ENCODE results near the gene PTPRT.

The PTPRT gene

DNA sequence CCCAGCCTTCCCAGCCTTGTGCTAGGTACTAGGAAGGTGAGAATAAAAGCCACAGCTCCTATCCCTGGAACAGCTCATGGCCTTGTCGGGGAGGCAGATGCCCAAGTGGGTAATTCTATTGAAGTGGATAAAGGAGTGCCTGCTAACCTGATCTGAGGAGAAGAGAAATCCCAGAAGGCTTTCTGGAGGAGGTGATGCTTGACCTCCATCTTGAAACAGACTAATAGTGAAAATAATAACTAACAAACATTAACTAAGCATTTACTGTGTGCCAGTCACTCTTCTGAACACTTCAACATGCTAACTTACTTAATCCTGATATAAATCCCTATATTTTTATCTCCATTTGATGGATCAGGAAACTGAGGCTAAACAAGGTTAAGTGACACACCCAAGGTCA is 1078.4 kb downstream of the PTPRT start:
- TF ChIP-seq CTCF (IDR thresholded peaks at IDR 0.05; ENCODE audit: extremely low read depth, insufficient read depth, missing control alignments), result no peak
- in situ Hi-C loops (cut with MboI; ENCODE audit: low pct_unique_long_range_greater_than_20kb, low sequenced_read_pairs, unreplicated experiment), result no loop called here
- DNase-seq (ENCODE audit: low spot score), result no peak

GRCh38 chr20:42110301-42110700 is 1079.4 kb downstream of the PTPRT start:
- in situ Hi-C loops (cut with MboI; ENCODE audit: low pct_unique_long_range_greater_than_20kb, low sequenced_read_pairs, unreplicated experiment), result no loop called here
- TF ChIP-seq CTCF (IDR thresholded peaks at IDR 0.05; ENCODE audit: extremely low read depth, insufficient read depth, missing control alignments), result no peak
- DNase-seq (ENCODE audit: low spot score), result no peak

DNA sequence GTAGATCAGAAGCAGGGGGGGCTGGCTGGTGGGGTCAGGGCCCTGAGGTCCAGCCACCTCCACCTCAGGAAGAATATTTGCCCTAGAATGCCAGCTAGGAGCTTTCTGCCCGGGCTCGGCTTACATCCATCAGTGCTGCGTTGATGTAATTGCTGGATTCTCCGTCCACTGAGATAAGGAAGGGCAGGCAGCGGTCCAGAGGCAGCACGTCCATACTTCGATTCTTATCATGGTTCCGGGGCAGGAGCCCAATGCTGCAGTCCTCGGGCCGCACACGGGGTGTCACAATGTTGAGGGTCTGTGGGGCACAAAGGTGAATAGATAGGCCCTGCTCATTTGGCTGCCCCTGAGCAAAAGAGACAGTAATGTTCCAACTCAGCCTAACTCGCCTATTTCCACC is 1087.7 kb downstream of the PTPRT start:
- no peak for DNase-seq (ENCODE audit: low spot score)
- no peak for TF ChIP-seq CTCF (IDR thresholded peaks at IDR 0.05; ENCODE audit: extremely low read depth, insufficient read depth, missing control alignments)
- in situ Hi-C loops (cut with MboI; ENCODE audit: low pct_unique_long_range_greater_than_20kb, low sequenced_read_pairs, unreplicated experiment), result no loop called here

DNA sequence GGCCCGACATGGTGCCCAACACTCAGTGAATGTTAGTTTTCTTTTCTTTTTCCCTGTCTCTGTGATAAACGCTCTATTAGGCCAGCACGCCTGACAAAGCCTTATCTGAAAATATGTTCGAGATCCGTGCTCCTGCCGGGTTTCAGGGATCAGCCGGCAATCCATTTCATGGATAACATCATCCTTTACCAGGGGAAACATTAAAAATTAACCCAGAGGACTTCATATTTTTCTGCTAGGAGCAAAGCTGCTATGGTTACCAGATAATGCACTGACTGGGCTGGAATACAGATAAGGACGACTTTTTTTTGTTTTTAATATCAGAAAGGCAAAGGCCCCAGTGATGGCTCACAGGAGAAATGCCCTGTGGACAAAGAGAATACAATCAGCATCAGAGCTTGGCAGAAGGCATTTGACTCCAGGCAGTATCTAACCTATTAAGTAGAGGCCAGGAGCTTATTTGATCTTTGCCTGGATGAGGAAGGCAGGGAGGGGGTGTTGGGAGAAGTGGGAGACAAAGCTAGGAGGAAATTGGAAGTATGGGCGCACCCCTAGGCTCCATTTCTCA is 1089.5 kb downstream of the PTPRT start:
- in situ Hi-C loops (cut with MboI; ENCODE audit: low pct_unique_long_range_greater_than_20kb, low sequenced_read_pairs, unreplicated experiment), result no loop called here
- no peak for DNase-seq (ENCODE audit: low spot score)
- no peak for TF ChIP-seq CTCF (IDR thresholded peaks at IDR 0.05; ENCODE audit: extremely low read depth, insufficient read depth, missing control alignments)

DNA sequence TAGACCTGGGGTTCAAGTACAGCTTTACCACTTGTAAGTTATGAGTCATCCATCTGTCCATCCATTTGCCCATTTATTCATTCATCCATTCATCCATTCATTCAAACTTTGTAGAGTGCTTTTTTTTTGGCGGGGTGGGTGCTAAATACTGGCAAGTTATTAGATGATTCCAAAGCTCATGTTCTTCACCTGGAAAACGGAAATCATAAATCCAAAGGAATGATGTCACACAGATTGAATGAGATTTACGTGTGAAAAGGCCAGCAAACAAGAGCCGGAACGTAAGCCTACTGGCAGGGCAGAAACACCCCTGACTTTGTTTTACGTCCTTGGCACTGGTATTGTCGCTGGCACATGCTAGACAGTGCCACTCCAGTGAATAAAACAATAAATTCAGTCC is 1090.6 kb downstream of the PTPRT start:
- DNase-seq (ENCODE audit: low spot score), result no peak
- TF ChIP-seq CTCF (IDR thresholded peaks at IDR 0.05; ENCODE audit: extremely low read depth, insufficient read depth, missing control alignments), result no peak
- in situ Hi-C loops (cut with MboI; ENCODE audit: low pct_unique_long_range_greater_than_20kb, low sequenced_read_pairs, unreplicated experiment), result no loop called here

- TF ChIP-seq CTCF (IDR thresholded peaks at IDR 0.05; ENCODE audit: extremely low read depth, insufficient read depth, missing control alignments), result no peak
- in situ Hi-C loops (cut with MboI; ENCODE audit: low pct_unique_long_range_greater_than_20kb, low sequenced_read_pairs, unreplicated experiment), result no loop called here
- no peak for DNase-seq (ENCODE audit: low spot score)
These were observed 1091.3 kb downstream of the PTPRT start for GRCh38 chr20:42098418-42098817.

DNA sequence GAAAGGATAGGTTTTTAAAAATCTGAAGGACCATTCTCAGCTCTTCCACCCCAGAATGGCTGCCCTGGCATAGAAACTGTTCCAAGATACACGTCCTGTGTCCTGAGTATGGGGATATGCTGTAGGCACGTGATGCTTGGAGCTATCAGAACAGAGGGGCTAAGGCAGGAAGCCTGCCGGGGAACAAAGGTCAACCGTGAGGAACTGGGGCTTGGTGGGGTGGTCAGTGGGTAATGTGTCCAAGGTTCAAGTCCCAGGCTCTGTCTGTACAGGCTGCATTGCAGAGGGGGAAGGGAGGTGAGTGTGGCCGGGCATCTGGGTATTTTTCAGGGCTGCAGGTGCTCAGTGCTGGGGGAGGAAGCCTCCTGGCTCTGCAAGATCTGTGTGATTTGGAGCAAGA is 1092.0 kb downstream of the PTPRT start:
- no peak for TF ChIP-seq CTCF (IDR thresholded peaks at IDR 0.05; ENCODE audit: extremely low read depth, insufficient read depth, missing control alignments)

More for the DNA sequence above, 1092.0 kb downstream of the PTPRT start:
- DNase-seq (ENCODE audit: low spot score), result no peak
- in situ Hi-C loops (cut with MboI; ENCODE audit: low pct_unique_long_range_greater_than_20kb, low sequenced_read_pairs, unreplicated experiment), result no loop called here

All from GM13977 (cell line).